ENCODE results near the gene FUT8. TPM values are rescaled to one million over a fixed set of nuclear protein-coding genes. Genes with fewer than 3 reads are reported as not detected.

FUT8 gene
- total and polyA plus RNA-seq, 2 of the 8 experiments (the other 6 are each of a cell fraction or from before 2014, with no cell fraction given), result 10.5 to 25.1 TPM

DNA sequence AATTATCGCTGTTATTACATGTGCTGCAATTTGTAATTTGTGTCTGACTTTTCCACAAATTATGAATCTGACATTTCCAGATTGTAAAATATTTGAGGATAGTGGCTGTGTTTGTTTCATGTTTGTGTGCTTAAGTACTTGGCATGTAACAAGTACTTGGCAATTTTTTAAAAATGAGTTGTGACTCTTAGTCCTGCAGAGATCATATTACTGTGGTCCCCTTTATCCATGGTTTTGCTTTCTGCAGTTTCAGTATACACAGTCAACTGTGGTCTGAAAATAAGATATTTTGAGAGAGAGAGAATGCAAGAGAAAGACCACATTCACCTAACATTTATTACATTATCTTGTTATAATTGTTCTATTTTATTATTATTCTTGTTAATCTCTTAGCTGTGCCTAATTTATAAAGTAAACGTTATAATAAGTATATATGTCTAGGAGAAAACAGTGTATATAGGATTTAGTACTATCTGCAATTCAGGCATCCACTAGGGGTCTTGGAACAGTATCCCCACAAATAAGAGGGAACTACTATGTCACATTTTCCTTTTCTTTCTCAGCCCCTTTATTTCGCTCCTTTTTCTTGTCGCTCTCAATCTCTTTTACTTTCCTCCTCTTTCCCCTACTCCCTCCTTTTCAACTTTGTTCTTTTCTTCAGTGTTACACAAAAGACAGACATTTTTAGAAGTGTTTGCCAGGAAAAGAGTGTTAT is 176.1 kb downstream of the FUT8 start:
- DNase-seq (ENCODE audit: low read depth in 1 of 2, low spot score in 2 of 2) (no peak), FAIRE-seq (no peak)
- POLR2A ChIA-PET (ENCODE audit: partially characterized antibody), result no interaction called here
- Histone ChIP-seq H3K23me2 (ENCODE audit: low read depth, low read length) (no peaks in the 10 kb centered on the region), H3K4me3 (ENCODE audit: extremely low read depth in 1 of 4, insufficient read depth in 2 of 4, low read depth in 3 of 4, low read length in 4 of 4) (no peak overlapping the region), H4K20me1 (replicated peaks in 1 of 2; ENCODE audit: control insufficient read depth in 1 of 2, insufficient read depth in 2 of 2, low read length in 2 of 2) (no peaks in the 10 kb centered on the region), H2AK5ac (ENCODE audit: low read depth, low read length) (no peak overlapping the region), H3K14ac (ENCODE audit: insufficient read length) (no peak overlapping the region), H2BK5ac (ENCODE audit: low read depth, low read length) (no peak overlapping the region), H3K27me3 (replicated peaks in 1 of 4; ENCODE audit: control insufficient read depth in 3 of 4, extremely low read depth in 1 of 4, insufficient read depth in 3 of 4, low read length in 3 of 4) (no peaks in the 10 kb centered on the region), H3K9me3 (ENCODE audit: insufficient read depth in 2 of 2, low read depth in 1 of 2, low read length in 1 of 2) (no peaks in the 10 kb centered on the region), H3K4me1 (replicated peaks in 1 of 4; ENCODE audit: control insufficient read depth in 3 of 4, insufficient read depth in 4 of 4, low read length in 3 of 4) (peaks cover 0 to 4% (median 0%) of the 10 kb centered on the region in 4 experiments; a peak in 1 of 7 replicates), H3K27ac (ENCODE audit: low read depth, low read length) (no peak overlapping the region), H3K4ac (replicated peaks; ENCODE audit: insufficient read length, low read depth, low read length) (no peak overlapping the region), H3K4me2 (ENCODE audit: insufficient read depth in 1 of 2, low read depth in 2 of 2, low read length in 2 of 2) (no peak overlapping the region), H2BK20ac (ENCODE audit: low read length) (no peak overlapping the region), H4K91ac (replicated peaks; ENCODE audit: insufficient read length, low read length) (no peak overlapping the region), H4K8ac (ENCODE audit: extremely low read depth, insufficient read depth, low read length) (no peak overlapping the region), H3K56ac (replicated peaks; ENCODE audit: insufficient read length, low read depth, low read length) (no peak overlapping the region), H3K79me1 (ENCODE audit: low read depth, low read length) (no peaks in the 10 kb centered on the region), H4K5ac (ENCODE audit: insufficient read length, low read depth, low read length) (no peak overlapping the region), H2AFZ (ENCODE audit: low read length) (no peak overlapping the region), H3K9ac (replicated peaks in 1 of 4; ENCODE audit: extremely low read depth in 1 of 4, low read depth in 3 of 4, low read length in 3 of 4) (no peak overlapping the region), H2BK120ac (replicated peaks; ENCODE audit: low read depth, low read length) (no peak overlapping the region), H3K79me2 (ENCODE audit: control insufficient read depth in 1 of 2, insufficient read depth in 2 of 2, low read length in 2 of 2) (no peaks in the 10 kb centered on the region), H2BK15ac (ENCODE audit: low read length) (no peak overlapping the region), H3K23ac (ENCODE audit: insufficient read length) (no peak overlapping the region), H2BK12ac (ENCODE audit: low read depth, low read length) (no peak overlapping the region), H3K36me3 (ENCODE audit: control insufficient read depth in 2 of 4, insufficient read depth in 4 of 4, low read length in 3 of 4) (no peaks in the 10 kb centered on the region), H3K18ac (ENCODE audit: extremely low read depth, low read length) (no peak overlapping the region)
- CTCF ChIA-PET (ENCODE audit: partially characterized antibody), result no interaction called here
- 84 to 100% methylated on average over 1 to 4 of the region's 4 CpGs for WGBS, 2 experiments (ENCODE audit: extremely low coverage in 1 of 2, insufficient coverage in 1 of 2, insufficient read length in 1 of 2, insufficient replicate concordance in 2 of 2, low coverage in 1 of 2, low lambda C conversion rate in 2 of 2, missing lambda C conversion rate in 1 of 2)
- TF ChIP-seq BACH1 (IDR thresholded peaks at IDR 0.05; ENCODE audit: low read length), result no peak
- TF ChIP-seq TCF12 (IDR thresholded peaks at IDR 0.05; ENCODE audit: low read depth, low read length), result no peak
- TF ChIP-seq, protein P1, sequence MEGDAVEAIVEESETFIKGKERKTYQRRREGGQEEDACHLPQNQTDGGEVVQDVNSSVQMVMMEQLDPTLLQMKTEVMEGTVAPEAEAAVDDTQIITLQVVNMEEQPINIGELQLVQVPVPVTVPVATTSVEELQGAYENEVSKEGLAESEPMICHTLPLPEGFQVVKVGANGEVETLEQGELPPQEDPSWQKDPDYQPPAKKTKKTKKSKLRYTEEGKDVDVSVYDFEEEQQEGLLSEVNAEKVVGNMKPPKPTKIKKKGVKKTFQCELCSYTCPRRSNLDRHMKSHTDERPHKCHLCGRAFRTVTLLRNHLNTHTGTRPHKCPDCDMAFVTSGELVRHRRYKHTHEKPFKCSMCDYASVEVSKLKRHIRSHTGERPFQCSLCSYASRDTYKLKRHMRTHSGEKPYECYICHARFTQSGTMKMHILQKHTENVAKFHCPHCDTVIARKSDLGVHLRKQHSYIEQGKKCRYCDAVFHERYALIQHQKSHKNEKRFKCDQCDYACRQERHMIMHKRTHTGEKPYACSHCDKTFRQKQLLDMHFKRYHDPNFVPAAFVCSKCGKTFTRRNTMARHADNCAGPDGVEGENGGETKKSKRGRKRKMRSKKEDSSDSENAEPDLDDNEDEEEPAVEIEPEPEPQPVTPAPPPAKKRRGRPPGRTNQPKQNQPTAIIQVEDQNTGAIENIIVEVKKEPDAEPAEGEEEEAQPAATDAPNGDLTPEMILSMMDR (IDR thresholded peaks at IDR 0.05; ENCODE audit: control extremely low read depth in 1 of 3, insufficient read depth in 1 of 3, low read depth in 1 of 3, low read length in 3 of 3), result peak in 1 of 3 experiments; percentile 12; a peak in 1 of 4 replicates
- TF ChIP-seq CHD2 (IDR thresholded peaks at IDR 0.05; ENCODE audit: low read length), result no peak
- TF ChIP-seq RAD21 (IDR thresholded peaks at IDR 0.05 in 1 of 2, conservative IDR thresholded peaks at IDR 0.05 in 1 of 2; ENCODE audit: low read depth in 2 of 2, low read length in 2 of 2), result 0 out of 4 replicates have a peak, but pooled peaks of 1 of the 2 experiments have one; percentile 6

Data from H1 (cell line).